Prostate gland (tissue), 2 donors: ENCODE data around the gene PTGES.

Experiments used
- CTCF ChIP-seq, 4 experiments: fragments of 200-600 bp in 2 of 4; fragments of 450-650 bp in 2 of 4; sonication (generic) in 2 of 4; IDR thresholded peaks; 1 replicate in 3 of 4; 2 replicates in 1 of 4; pipeline ENCODE4 v1.5.1; 2016 to 2019; ENCODE audit warnings: antibody characterized with exemption in 4 of 4, mild to moderate bottlenecking in 2 of 4, moderate library complexity in 2 of 4
- POLR2A ChIP-seq: fragments of 450-650 bp; IDR thresholded peaks from one replicate; pipeline ENCODE4 v1.6.1; 2016; ENCODE audit warnings: antibody characterized with exemption, mild to moderate bottlenecking
- POLR2AphosphoS5 ChIP-seq: sonication (generic); formaldehyde crosslinking; IDR thresholded peaks from one replicate; pipeline ENCODE4 v1.6.1; 2017; ENCODE audit warnings: antibody characterized with exemption

- no peak for TF ChIP-seq POLR2A
- TF ChIP-seq POLR2AphosphoS5: no peak
- no peak for TF ChIP-seq CTCF (IDR thresholded peaks at IDR 0.05)
These were observed 3.3 kb upstream of the PTGES start for GRCh38 chr9:129756191-129756590.
